Left lung (tissue), 10 donors: Measurements from ENCODE around the gene CRISP1. TPM values are rescaled to one million over a fixed set of nuclear protein-coding genes. Genes with fewer than 3 reads are reported as not detected.

ENCODE experiments used
- ATAC-seq: fragments of 200-7000 bp; cut with Tn5 transposase; one replicate; pipeline ENCODE4 v1.9.1; 2020; ENCODE audit warnings: moderate library complexity
- DNase-seq, 4 donors: peaks; one replicate each; pipeline ENCODE4 v3.0.0-alpha.2; 2013 to 2020
- H3K27ac ChIP-seq, 2 donors: fragments of 200-600 bp; sonication (generic) in 1 of 2; one replicate each; pipeline versions ENCODE4 v1.5.0 to v1.8.0; 2020 to 2021
- H3K27me3 ChIP-seq, 2 donors: fragments of 200-600 bp; sonication (generic) in 1 of 2; one replicate each; pipeline versions ENCODE4 v1.5.0 to v1.8.0; 2020 to 2021
- H3K36me3 ChIP-seq, 2 donors: fragments of 200-600 bp; sonication (generic) in 1 of 2; one replicate each; pipeline versions ENCODE4 v1.5.0 to v1.8.0; 2020 to 2021
- H3K4me1 ChIP-seq, 2 donors: fragments of 200-600 bp; one replicate each; pipeline ENCODE4 v1.8.0; 2021
- H3K4me3 ChIP-seq, 2 donors: fragments of 200-600 bp; sonication (generic) in 1 of 2; one replicate each; pipeline versions ENCODE4 v1.5.0 to v1.8.0; 2020 to 2021; ENCODE audit warnings: mild to moderate bottlenecking in 1 of 2
- H3K9me3 ChIP-seq, 2 donors: fragments of 200-600 bp; sonication (generic) in 1 of 2; one replicate each; pipeline versions ENCODE4 v1.5.0 to v1.8.0; 2020 to 2021
- intact Hi-C, 2 donors: fragments of 100-400 bp; cut with DNase I; formaldehyde crosslinking; loops; one replicate each; pipeline versions ENCODE4 v1.11.2 to v1.14.2; 2022
- polyA plus RNA-seq, 6 donors: library from polyadenylated mRNA; unstranded; fragments of 120-200 nt; gene quantifications; one replicate each; pipeline ENCODE4 v1.2.1, GENCODE V29; 2013; ENCODE audit not compliant: insufficient read length in 6 of 6
- total RNA-seq, 2 donors: library from RNA; stranded (reverse); fragmentation: NEBNext Ultra II Directional; extraction: Animal tissue kit (Norgen Biotek cat#: 25700); gene quantifications; one replicate each; pipeline ENCODE4 v1.2.1, GENCODE V29; 2021
- TF ChIP-seq, protein P1 (sequence below), 2 donors: fragments of 200-600 bp; sonication (generic) in 1 of 2; IDR thresholded peaks; one replicate each; pipeline versions ENCODE4 v1.5.0 to v1.8.0; 2021; ENCODE audit warnings: antibody characterized with exemption in 2 of 2
- donor health status: DM: no; HTN: yes; CAD: no.
- donor health status: DM: no; HTN: no; CAD: no.

Gene CRISP1
- total and polyA plus RNA-seq, 8 donors: not detected

DNA sequence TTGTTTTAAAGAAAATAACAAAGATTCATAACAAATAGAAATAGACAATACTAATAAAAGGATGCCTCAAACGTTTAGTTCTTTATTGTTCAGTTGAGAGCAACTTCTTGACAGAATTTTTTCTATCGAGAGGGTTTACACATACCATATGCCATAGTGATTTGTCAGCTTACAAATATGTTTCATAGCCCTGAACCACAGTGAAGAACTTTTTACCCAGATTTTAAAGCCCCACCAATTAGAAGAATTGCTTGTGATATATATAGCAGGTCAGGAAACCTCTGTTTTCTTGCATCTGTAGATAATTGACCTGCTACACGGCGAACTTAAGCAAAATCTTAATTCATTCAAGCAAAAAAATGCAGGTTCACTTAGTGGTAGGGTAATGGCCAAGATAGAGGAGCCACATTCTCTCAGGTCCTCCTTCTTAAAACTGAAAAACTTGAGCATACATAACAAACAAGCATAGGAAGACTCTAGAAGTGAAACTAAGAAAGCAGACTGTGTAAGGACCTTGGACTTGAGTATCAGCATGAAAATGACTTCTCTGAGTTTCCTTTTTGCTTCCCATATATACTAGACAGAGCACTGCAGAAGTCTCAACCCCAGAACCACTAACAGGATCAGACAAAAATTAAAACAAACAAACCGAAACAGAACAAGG lies 39.5 kb downstream of the CRISP1 start:
- DNase-seq (no peak), ATAC-seq (no peak)
- no peak overlapping the region for H3K4me3 ChIP-seq
- intact Hi-C loops: no loop called here
- TF ChIP-seq, protein P1, sequence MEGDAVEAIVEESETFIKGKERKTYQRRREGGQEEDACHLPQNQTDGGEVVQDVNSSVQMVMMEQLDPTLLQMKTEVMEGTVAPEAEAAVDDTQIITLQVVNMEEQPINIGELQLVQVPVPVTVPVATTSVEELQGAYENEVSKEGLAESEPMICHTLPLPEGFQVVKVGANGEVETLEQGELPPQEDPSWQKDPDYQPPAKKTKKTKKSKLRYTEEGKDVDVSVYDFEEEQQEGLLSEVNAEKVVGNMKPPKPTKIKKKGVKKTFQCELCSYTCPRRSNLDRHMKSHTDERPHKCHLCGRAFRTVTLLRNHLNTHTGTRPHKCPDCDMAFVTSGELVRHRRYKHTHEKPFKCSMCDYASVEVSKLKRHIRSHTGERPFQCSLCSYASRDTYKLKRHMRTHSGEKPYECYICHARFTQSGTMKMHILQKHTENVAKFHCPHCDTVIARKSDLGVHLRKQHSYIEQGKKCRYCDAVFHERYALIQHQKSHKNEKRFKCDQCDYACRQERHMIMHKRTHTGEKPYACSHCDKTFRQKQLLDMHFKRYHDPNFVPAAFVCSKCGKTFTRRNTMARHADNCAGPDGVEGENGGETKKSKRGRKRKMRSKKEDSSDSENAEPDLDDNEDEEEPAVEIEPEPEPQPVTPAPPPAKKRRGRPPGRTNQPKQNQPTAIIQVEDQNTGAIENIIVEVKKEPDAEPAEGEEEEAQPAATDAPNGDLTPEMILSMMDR (IDR thresholded peaks at IDR 0.05): no peak
- H3K9me3 ChIP-seq: no peaks in the 10 kb centered on the region
- no peak overlapping the region for H3K27ac ChIP-seq
- H3K36me3 ChIP-seq: no peaks in the 10 kb centered on the region
- no peaks in the 10 kb centered on the region for H3K27me3 ChIP-seq
- H3K4me1 ChIP-seq: no peaks in the 10 kb centered on the region

DNA sequence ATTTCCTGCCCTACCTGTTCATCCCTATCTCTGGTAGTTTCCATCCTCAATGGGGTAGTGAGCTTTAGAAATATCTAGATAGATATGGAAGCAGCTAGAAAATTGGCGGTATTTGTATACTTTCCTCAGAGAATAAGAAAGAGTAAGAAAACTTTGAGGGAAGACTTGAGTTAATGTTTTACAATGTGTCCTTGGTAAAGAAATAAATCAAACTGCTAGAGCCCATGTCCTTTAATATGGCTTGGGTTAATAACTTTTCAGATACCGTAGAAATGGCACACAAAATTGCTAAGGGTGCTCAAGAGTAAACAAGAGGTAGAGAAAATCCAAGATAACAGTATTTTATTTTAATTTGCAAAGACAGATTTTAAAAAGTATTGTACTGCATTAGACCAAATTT lies 51.2 kb downstream of the CRISP1 start:
- Histone ChIP-seq H3K36me3 (no peaks in the 10 kb centered on the region), H3K27me3 (no peaks in the 10 kb centered on the region), H3K4me1 (no peaks in the 10 kb centered on the region), H3K4me3 (no peak overlapping the region), H3K27ac (no peak overlapping the region), H3K9me3 (peaks cover 0 to 3% of the 10 kb centered on the region in 2 donors)
- TF ChIP-seq, protein P1 (IDR thresholded peaks at IDR 0.05): no peak
- DNase-seq: no peak
- ATAC-seq: no peak
- intact Hi-C loops: no loop called here

DNA sequence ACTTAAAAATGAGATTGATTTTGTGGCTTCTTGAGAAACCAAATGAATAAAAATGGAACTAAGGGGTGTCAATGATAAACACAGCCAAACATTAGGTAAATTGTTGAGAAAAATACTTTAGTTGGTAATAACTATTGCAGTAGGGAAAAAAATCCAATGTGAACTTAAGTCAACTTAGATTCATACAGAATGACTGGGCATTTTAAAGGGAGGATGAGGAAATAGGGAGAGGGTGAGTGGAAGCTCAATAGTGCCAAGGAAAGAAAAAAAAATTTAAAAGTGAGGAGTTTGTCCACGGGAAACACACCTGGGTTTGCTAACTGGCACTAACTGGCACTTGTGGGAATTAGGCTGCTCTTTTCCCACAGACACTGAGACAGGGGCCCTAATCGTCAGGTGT lies 53.1 kb downstream of the CRISP1 start:
- DNase-seq (no peak), ATAC-seq (no peak)
- Histone ChIP-seq H3K9me3 (peaks cover 0 to 15% of the 10 kb centered on the region in 2 donors), H3K27ac (no peak overlapping the region), H3K4me3 (no peak overlapping the region), H3K27me3 (no peaks in the 10 kb centered on the region), H3K4me1 (no peaks in the 10 kb centered on the region), H3K36me3 (no peaks in the 10 kb centered on the region)
- intact Hi-C loops: no loop called here
- TF ChIP-seq, protein P1 (IDR thresholded peaks at IDR 0.05): no peak

DNA sequence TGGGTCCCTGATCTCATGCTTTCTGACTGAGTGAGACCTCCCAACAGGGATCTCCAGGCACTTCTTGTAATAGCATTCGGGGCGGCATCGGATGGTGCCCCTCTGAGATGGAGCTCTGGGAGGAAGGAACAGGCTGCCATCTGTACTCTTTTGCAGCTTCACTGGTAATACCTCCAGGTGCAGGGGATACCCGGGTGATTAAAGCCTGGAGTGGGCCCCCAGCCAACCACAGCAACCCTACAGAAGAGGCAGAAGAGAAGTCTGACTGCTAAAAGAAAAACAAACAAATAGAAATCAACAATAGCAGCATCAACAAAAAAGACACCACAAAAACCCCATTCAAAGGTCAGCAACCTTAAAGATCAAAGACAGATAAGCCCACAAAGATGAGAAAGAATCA lies 60.2 kb downstream of the CRISP1 start:
- TF ChIP-seq, protein P1 (IDR thresholded peaks at IDR 0.05): no peak
- H3K36me3 ChIP-seq: no peaks in the 10 kb centered on the region
- ATAC-seq (no peak), DNase-seq (no peak)
- H3K4me1 ChIP-seq: no peaks in the 10 kb centered on the region
- no peak overlapping the region for H3K4me3 ChIP-seq
- H3K27me3 ChIP-seq: no peaks in the 10 kb centered on the region
- intact Hi-C loops: no loop called here
- H3K9me3 ChIP-seq: peaks cover 0 to 23% of the 10 kb centered on the region in 2 donors
- no peak overlapping the region for H3K27ac ChIP-seq

DNA sequence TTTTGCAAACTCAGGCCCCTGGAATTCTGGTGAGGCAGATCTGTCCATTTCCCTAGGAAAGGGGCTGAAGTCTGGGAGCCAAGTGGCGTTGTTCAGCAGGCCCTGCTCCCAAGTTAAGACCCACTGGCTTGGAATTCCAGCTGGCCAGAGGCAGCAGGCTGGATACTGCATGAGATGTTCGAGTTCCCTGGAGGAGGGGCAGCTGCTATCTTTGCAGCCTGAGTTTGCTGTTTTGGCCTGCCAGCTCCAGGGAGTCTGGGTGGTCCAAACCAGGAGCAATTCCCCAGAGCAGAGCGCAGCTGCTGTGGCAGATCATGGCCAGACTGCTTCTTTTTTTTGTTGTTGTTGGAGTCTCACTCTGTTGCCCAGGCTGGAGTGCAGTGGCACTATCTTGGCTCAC lies 61.1 kb downstream of the CRISP1 start:
- Histone ChIP-seq H3K36me3 (no peaks in the 10 kb centered on the region), H3K27me3 (no peaks in the 10 kb centered on the region), H3K4me3 (no peak overlapping the region), H3K4me1 (no peaks in the 10 kb centered on the region), H3K27ac (no peak overlapping the region), H3K9me3 (peaks cover 0 to 21% of the 10 kb centered on the region in 2 donors)
- DNase-seq: no peak
- TF ChIP-seq, protein P1 (IDR thresholded peaks at IDR 0.05): no peak
- no peak for ATAC-seq
- intact Hi-C loops: no loop called here
